Upper lobe of left lung (tissue), 6 donors: ENCODE results near the gene ASF1A. TPM values are rescaled to one million over a fixed set of nuclear protein-coding genes. Genes with fewer than 3 reads are reported as not detected.

Experiments
- ATAC-seq, 2 donors: fragments of 200-7000 bp; cut with Tn5 transposase; one replicate each; pipeline ENCODE4 v1.9.1; 2022; ENCODE audit warnings: mild to moderate bottlenecking in 2 of 2, moderate library complexity in 2 of 2; ENCODE audit not compliant: low FRiP score in 2 of 2
- DNase-seq, 2 donors: peaks; one replicate each; pipeline ENCODE4 v3.0.0-alpha.2; 2019 to 2020
- H3K27ac ChIP-seq, 4 donors: fragments of 200-600 bp; sonication (generic); one replicate each; pipeline ENCODE4 v1.5.1; 2016 to 2019
- H3K27me3 ChIP-seq, 4 donors: fragments of 200-600 bp; sonication (generic); one replicate each; pipeline ENCODE4 v1.5.1; 2017 to 2019
- H3K36me3 ChIP-seq, 4 donors: fragments of 200-600 bp; sonication (generic); one replicate each; pipeline ENCODE4 v1.5.1; 2016 to 2019
- H3K4me1 ChIP-seq, 4 donors: fragments of 200-600 bp; sonication (generic); one replicate each; pipeline ENCODE4 v1.5.1; 2018 to 2019
- H3K4me3 ChIP-seq, 4 donors: fragments of 200-600 bp; sonication (generic); one replicate each; pipeline ENCODE4 v1.5.1; 2017 to 2019; ENCODE audit warnings: mild to moderate bottlenecking in 2 of 4, moderate library complexity in 1 of 4
- H3K9me3 ChIP-seq, 4 donors: fragments of 200-600 bp; sonication (generic); one replicate each; pipeline ENCODE4 v1.5.1; 2018 to 2019
- CTCF ChIP-seq, 6 experiments: fragments of 450-650 bp in 4 of 6; fragments of 200-600 bp in 2 of 6; sonication (generic) in 2 of 6; IDR thresholded peaks; one replicate each; pipeline ENCODE4 v1.5.1; 2016 to 2019; ENCODE audit warnings: antibody characterized with exemption in 6 of 6
- EP300 ChIP-seq, 4 donors: sonication (generic); formaldehyde crosslinking; IDR thresholded peaks; one replicate each; pipeline ENCODE4 v1.5.1; 2017; ENCODE audit warnings: antibody characterized with exemption in 4 of 4, control low read depth in 2 of 4
- POLR2A ChIP-seq, 4 donors: fragments of 450-650 bp; IDR thresholded peaks; one replicate each; pipeline ENCODE4 v1.5.1; 2016 to 2017; ENCODE audit warnings: antibody characterized with exemption in 4 of 4, mild to moderate bottlenecking in 2 of 4
- POLR2AphosphoS5 ChIP-seq, 2 donors: sonication (generic); formaldehyde crosslinking; IDR thresholded peaks; one replicate each; pipeline ENCODE4 v1.5.1; 2017; ENCODE audit warnings: antibody characterized with exemption in 2 of 2
- WGBS, 2 donors: methylation state at CpG; one replicate each; pipeline ENCODE4 v1.1.5; 2017 to 2018; 5-methylcytosine and 5-hydroxymethylcytosine counted together
- total RNA-seq, 6 donors: library from RNA; depleted of rRNA in 4 of 6; stranded (reverse); fragments of >200 nt in 4 of 6; gene quantifications; one replicate each; pipeline versions ENCODE4 v1.1.0 to v1.2.1, GENCODE V29; 2016 to 2021
- donor health status: DM: no; HTN: no; CAD: no; lungs with moderate emphysema.
- donor health status: DM: no; HTN: yes; CAD: no; lungs with severe emphysema.

Gene ASF1A
- total RNA-seq, 6 donors from 2014 or later, result 12.8 to 22.3 (median 19.1) TPM

- TF ChIP-seq POLR2AphosphoS5 (IDR thresholded peaks at IDR 0.05), result no peak
- TF ChIP-seq CTCF (IDR thresholded peaks at IDR 0.05), result no peak
- no peak for TF ChIP-seq POLR2A (IDR thresholded peaks at IDR 0.05)
- no peak for TF ChIP-seq EP300 (IDR thresholded peaks at IDR 0.05)
- Histone ChIP-seq H3K27ac (no peak overlapping the region), H3K36me3 (no peaks in the 10 kb centered on the region), H3K4me3 (no peak overlapping the region), H3K27me3 (no peaks in the 10 kb centered on the region), H3K9me3 (no peaks in the 10 kb centered on the region), H3K4me1 (peaks cover 4 to 7% (median 6%) of the 10 kb centered on the region in 4 donors)
- WGBS, 2 donors, result 57 to 81% methylated on average over 3 of the region's 3 CpGs
- DNase-seq (no peak), ATAC-seq (no peak)
Observed at GRCh38 chr6:118859517-118860064, 34.4 kb upstream of the ASF1A start.

- Histone ChIP-seq H3K9me3 (no peaks in the 10 kb centered on the region), H3K27me3 (no peaks in the 10 kb centered on the region), H3K36me3 (no peaks in the 10 kb centered on the region), H3K27ac (no peak overlapping the region), H3K4me3 (no peak overlapping the region), H3K4me1 (peaks cover 6 to 15% (median 13%) of the 10 kb centered on the region in 4 donors)
- ATAC-seq (no peak), DNase-seq (no peak)
- 93 to 100% methylated on average over 1 of the region's 1 CpG for WGBS, 2 donors
- TF ChIP-seq POLR2A (IDR thresholded peaks at IDR 0.05), result no peak
- no peak for TF ChIP-seq CTCF (IDR thresholded peaks at IDR 0.05)
- no peak for TF ChIP-seq EP300 (IDR thresholded peaks at IDR 0.05)
- TF ChIP-seq POLR2AphosphoS5 (IDR thresholded peaks at IDR 0.05), result no peak
Observed at GRCh38 chr6:118860363-118860762, 33.6 kb upstream of the ASF1A start.

- Histone ChIP-seq H3K36me3 (no peaks in the 10 kb centered on the region), H3K27ac (no peak overlapping the region), H3K4me3 (no peak overlapping the region), H3K9me3 (no peaks in the 10 kb centered on the region), H3K4me1 (peaks cover 6 to 16% (median 13%) of the 10 kb centered on the region in 4 donors), H3K27me3 (no peaks in the 10 kb centered on the region)
- peak in 1 of 2 donors; percentile 44 for DNase-seq
- no peak for ATAC-seq
- WGBS, 2 donors, result 89 to 93% methylated on average over 6 to 10 of the region's 10 CpGs
- TF ChIP-seq POLR2AphosphoS5 (IDR thresholded peaks at IDR 0.05) (no peak), EP300 (IDR thresholded peaks at IDR 0.05) (no peak), CTCF (IDR thresholded peaks at IDR 0.05) (no peak), POLR2A (IDR thresholded peaks at IDR 0.05) (no peak)
Observed at GRCh38 chr6:118860880-118861279, 33.1 kb upstream of the ASF1A start.

GRCh38 chr6:118862443-118862842, 31.5 kb upstream of the ASF1A start:
- DNase-seq (no peak), ATAC-seq (no peak)
- Histone ChIP-seq H3K4me3 (no peak overlapping the region), H3K27me3 (no peaks in the 10 kb centered on the region), H3K36me3 (no peaks in the 10 kb centered on the region), H3K9me3 (no peaks in the 10 kb centered on the region), H3K27ac (no peak overlapping the region), H3K4me1 (peaks cover 6 to 16% (median 13%) of the 10 kb centered on the region in 4 donors)
- no peak for TF ChIP-seq CTCF (IDR thresholded peaks at IDR 0.05)
- no peak for TF ChIP-seq POLR2AphosphoS5 (IDR thresholded peaks at IDR 0.05)
- TF ChIP-seq EP300 (IDR thresholded peaks at IDR 0.05), result no peak
- TF ChIP-seq POLR2A (IDR thresholded peaks at IDR 0.05), result no peak
- 84 to 98% methylated on average over 4 of the region's 4 CpGs for WGBS, 2 donors
